Globus pallidus (tissue), 1 donor: ENCODE data around the gene ROPN1B.
"Not testable (repeated sequence)": the region's sequence is repeated elsewhere in the genome, so short reads cannot be mapped to it uniquely, and the experiment has no call there.

Experiments used
- DNase-seq: peaks from one replicate; pipeline ENCODE4 v3.0.0-alpha.2; 2015; ENCODE audit warnings: low spot score

Gene ROPN1B

GRCh38 chr3:125968701-125969592, at the start of gene ROPN1B:
TSS of gene ROPN1B (plus strand) at chr3:125969178. CDS start at chr3:125972055, 2,877 bp downstream.
- DNase-seq: not testable (repeated sequence)

- DNase-seq: not testable (repeated sequence)
These were observed 48.8 kb upstream of the ROPN1B start for GRCh38 chr3:125920191-125920590.

- DNase-seq: not testable (repeated sequence)
These were observed 48.2 kb upstream of the ROPN1B start for GRCh38 chr3:125920751-125921279.

- not testable (repeated sequence) for DNase-seq
These were observed 47.3 kb upstream of the ROPN1B start for GRCh38 chr3:125921712-125922111.

- not testable (repeated sequence) for DNase-seq
These were observed 45.5 kb upstream of the ROPN1B start for GRCh38 chr3:125923324-125924115.

- DNase-seq: not testable (repeated sequence)
These were observed 44.7 kb upstream of the ROPN1B start for GRCh38 chr3:125924276-125924675.

GRCh38 chr3:125925727-125926126, 43.3 kb upstream of the ROPN1B start:
- DNase-seq: not testable (repeated sequence)

GRCh38 chr3:125928771-125929545, 40.0 kb upstream of the ROPN1B start:
- DNase-seq: peak; percentile 20

GRCh38 chr3:125929765-125930164, 39.2 kb upstream of the ROPN1B start:
- DNase-seq: not testable (repeated sequence)

- DNase-seq: not testable (repeated sequence)
These were observed 37.6 kb upstream of the ROPN1B start for GRCh38 chr3:125931355-125931880.

GRCh38 chr3:125933397-125934173, 35.4 kb upstream of the ROPN1B start:
- not testable (repeated sequence) for DNase-seq

- not testable (repeated sequence) for DNase-seq
These were observed 33.6 kb upstream of the ROPN1B start for GRCh38 chr3:125935252-125935874.

- DNase-seq: not testable (repeated sequence)
These were observed 32.7 kb upstream of the ROPN1B start for GRCh38 chr3:125936210-125936815.

- not testable (repeated sequence) for DNase-seq
These were observed 32.1 kb upstream of the ROPN1B start for GRCh38 chr3:125936891-125937290.

GRCh38 chr3:125947806-125948205, 21.2 kb upstream of the ROPN1B start:
- not testable (repeated sequence) for DNase-seq

GRCh38 chr3:125948901-125949300, 20.1 kb upstream of the ROPN1B start:
- DNase-seq: not testable (repeated sequence)

- DNase-seq: not testable (repeated sequence)
These were observed 17.8 kb upstream of the ROPN1B start for GRCh38 chr3:125951176-125951575.

- not testable (repeated sequence) for DNase-seq
These were observed 12.0 kb upstream of the ROPN1B start for GRCh38 chr3:125957020-125957419.

- DNase-seq: no peak
These were observed 11.1 kb upstream of the ROPN1B start for GRCh38 chr3:125957674-125958510.
